Duodenal mucosa (tissue), 2 donors: Measurements from ENCODE around the gene ANKS1B.

Experiments used
- H3K27ac ChIP-seq: one replicate; pipeline ENCODE4 v1.7.0; 2013; ENCODE audit warnings: low read depth, low read length
- H3K27me3 ChIP-seq, 2 donors: one replicate each; pipeline ENCODE4 v1.7.0; 2013; ENCODE audit warnings: low read length in 2 of 2, control low read depth in 1 of 2; ENCODE audit not compliant: insufficient read depth in 2 of 2, control insufficient read depth in 1 of 2
- H3K36me3 ChIP-seq, 2 donors: one replicate each; pipeline ENCODE4 v1.7.0; 2013; ENCODE audit warnings: low read length in 2 of 2, control low read depth in 1 of 2; ENCODE audit not compliant: insufficient read depth in 2 of 2, control insufficient read depth in 1 of 2
- H3K4me1 ChIP-seq, 2 donors: one replicate each; pipeline ENCODE4 v1.7.0; 2013; ENCODE audit warnings: low read length in 2 of 2, control low read depth in 1 of 2; ENCODE audit not compliant: insufficient read depth in 2 of 2, control insufficient read depth in 1 of 2
- H3K4me3 ChIP-seq, 2 donors: one replicate each; pipeline ENCODE4 v1.7.0; 2013; ENCODE audit warnings: low read length in 2 of 2, low read depth in 1 of 2
- H3K9ac ChIP-seq, 2 donors: one replicate each; pipeline ENCODE4 v1.7.0; 2013; ENCODE audit warnings: low read length in 2 of 2, low read depth in 1 of 2
- H3K9me3 ChIP-seq, 2 donors: one replicate each; pipeline ENCODE4 v1.7.0; 2013; ENCODE audit warnings: low read length in 2 of 2, control low read depth in 1 of 2; ENCODE audit not compliant: control insufficient read depth in 1 of 2

ANKS1B gene

DNA sequence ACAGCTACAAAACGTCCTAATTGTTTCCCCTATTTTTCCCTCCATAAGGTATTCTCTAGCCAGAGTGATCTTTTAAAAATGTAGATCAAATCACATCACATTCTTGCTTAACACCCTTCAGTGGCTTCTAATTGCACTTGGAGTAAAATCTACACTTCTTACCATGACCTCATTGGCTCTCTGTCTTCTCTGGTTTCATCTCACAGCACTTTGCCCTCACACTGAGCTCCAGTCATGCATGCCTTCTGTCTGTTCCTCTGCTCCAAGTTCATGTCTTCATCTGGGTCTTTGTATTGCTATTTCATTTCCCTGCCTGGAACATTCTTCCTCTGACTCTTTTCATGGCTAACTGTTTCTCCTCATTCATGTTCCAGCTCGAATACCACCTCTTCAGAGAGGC is 557.6 kb downstream of the ANKS1B start:
- no peak overlapping the region for H3K27ac ChIP-seq
- H3K9ac ChIP-seq = no peak overlapping the region
- H3K4me3 ChIP-seq = no peak overlapping the region
- H3K27me3 ChIP-seq = no peaks in the 10 kb centered on the region
- H3K36me3 ChIP-seq = no peaks in the 10 kb centered on the region
- H3K4me1 ChIP-seq = no peaks in the 10 kb centered on the region
- no peaks in the 10 kb centered on the region for H3K9me3 ChIP-seq

DNA sequence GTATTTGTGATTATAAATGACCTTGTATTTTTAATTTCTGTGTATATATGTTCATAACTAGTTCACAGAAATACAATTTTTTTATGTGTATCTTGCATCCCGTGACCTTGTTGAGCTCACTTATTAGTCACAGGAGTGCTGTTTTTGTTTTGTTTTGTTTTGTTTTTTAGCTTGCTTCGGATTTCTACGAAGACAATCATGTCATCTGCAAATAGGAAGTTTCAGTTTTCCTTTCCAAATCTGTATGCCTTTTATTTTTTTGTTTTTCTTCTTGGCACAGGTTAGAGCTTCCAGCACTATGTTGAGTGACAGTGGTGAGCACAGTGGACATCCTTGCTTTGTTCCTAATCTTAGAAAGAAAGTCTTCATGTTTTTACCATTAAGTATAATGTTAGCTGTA is 566.4 kb downstream of the ANKS1B start:
- no peaks in the 10 kb centered on the region for H3K27me3 ChIP-seq
- H3K27ac ChIP-seq = no peak overlapping the region
- no peaks in the 10 kb centered on the region for H3K4me1 ChIP-seq
- no peaks in the 10 kb centered on the region for H3K36me3 ChIP-seq
- no peak overlapping the region for H3K9ac ChIP-seq
- no peak overlapping the region for H3K4me3 ChIP-seq
- H3K9me3 ChIP-seq = no peaks in the 10 kb centered on the region

DNA sequence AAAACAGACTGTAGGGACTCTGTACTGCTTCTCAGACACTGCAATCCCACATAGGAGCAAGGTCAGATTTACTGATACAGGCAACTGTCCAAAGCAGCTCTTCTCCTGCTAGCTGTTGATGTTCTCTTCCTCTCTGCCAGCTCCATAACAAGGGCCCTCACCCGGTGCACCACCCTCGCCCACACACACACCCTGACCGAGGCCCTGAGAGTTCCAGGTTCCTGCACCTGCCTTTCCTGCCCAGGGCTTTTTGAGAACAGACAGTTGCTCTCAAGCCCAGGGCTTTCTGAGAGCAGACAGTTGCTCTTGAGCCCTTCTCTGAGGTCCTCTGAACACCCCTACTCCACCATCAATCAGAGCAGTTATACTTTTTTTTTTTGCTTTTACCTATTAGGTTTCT is 571.0 kb downstream of the ANKS1B start:
- H3K36me3 ChIP-seq = no peaks in the 10 kb centered on the region
- H3K9ac ChIP-seq = no peak overlapping the region
- H3K27ac ChIP-seq = no peak overlapping the region
- H3K9me3 ChIP-seq = peaks cover 4 to 7% of the 10 kb centered on the region in 2 donors
- no peaks in the 10 kb centered on the region for H3K4me1 ChIP-seq
- H3K27me3 ChIP-seq = no peaks in the 10 kb centered on the region
- no peak overlapping the region for H3K4me3 ChIP-seq

DNA sequence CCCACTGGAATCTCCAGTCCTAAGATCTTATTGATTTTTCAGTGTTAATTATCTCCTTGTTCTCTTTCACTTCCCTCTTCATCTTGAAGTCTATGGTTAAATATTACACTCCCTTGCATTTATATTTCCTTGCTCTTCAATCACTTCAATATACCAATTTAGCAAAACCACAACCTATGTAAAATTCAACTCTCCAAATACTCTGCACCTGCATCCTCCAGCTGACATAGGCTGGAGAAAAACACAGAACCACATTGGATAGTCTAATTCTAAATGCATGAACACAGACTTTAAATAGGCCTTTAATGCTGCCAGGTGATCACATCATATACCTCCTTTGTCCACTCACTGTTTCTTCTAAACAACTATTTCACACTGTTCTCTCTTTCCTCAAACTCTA is 591.0 kb downstream of the ANKS1B start:
- H3K27ac ChIP-seq = no peak overlapping the region
- no peaks in the 10 kb centered on the region for H3K9me3 ChIP-seq
- no peak overlapping the region for H3K9ac ChIP-seq
- H3K36me3 ChIP-seq = no peaks in the 10 kb centered on the region
- no peaks in the 10 kb centered on the region for H3K4me1 ChIP-seq
- no peak overlapping the region for H3K4me3 ChIP-seq
- no peaks in the 10 kb centered on the region for H3K27me3 ChIP-seq

DNA sequence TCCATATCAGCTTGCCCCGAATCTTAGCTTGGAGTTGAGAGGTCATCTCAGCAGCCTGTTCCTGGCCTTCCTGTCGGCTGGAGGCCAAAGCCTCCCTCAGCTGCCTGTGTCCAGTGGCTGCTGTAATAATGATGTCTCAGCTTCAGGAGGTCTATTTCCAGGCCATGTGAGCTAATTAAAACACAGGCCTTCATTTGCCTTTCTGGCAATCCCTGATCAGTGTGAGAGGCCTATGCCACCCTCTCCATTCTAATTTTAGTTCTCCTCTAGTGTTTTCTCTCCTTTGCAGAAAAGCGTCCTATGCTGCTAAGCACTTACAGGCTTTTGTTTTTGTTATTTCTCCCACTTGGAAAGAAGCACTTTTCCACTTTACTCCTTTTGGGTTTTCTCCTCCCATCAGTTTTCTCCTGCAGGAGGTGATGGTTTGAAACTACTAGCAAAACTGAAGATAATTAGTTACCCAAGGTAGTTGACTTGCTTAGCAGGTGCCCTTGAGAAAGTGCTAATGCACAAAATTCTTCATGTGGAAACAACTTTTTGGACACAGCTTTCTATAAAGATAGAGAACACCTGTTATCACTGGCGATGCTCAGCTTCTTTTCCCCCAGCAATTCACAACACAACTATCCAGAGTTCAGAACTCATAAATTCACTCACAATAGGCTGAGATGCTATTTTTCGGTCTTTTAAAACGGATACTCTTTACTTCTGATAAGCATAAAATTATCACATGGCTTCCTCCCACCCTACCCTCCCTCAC is 592.5 kb downstream of the ANKS1B start:
- Histone ChIP-seq H3K4me1 (no peaks in the 10 kb centered on the region), H3K4me3 (no peak overlapping the region), H3K27me3 (no peaks in the 10 kb centered on the region), H3K27ac (no peak overlapping the region), H3K36me3 (no peaks in the 10 kb centered on the region), H3K9ac (no peak overlapping the region), H3K9me3 (no peaks in the 10 kb centered on the region)

DNA sequence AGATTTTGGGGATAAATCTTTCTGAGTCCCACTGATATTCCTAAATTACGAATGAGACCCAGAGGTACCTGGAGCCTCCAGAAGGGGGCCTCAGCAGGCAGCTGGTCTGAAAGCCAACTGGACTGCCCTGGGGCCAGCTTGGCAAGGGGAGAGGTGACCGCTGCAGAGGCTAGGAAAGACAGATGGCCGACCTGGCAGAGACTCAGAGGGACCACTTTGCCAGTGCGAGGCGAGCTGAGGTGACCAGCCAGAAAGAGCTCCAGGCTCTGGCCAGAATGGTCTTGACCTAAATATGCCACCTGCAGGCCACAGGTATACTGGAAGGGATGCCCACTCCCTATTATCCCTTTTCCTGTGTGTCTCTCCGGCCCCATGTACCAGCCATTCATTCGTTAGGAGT is 594.0 kb downstream of the ANKS1B start:
- H3K4me3 ChIP-seq = no peak overlapping the region
- no peaks in the 10 kb centered on the region for H3K27me3 ChIP-seq
- no peaks in the 10 kb centered on the region for H3K9me3 ChIP-seq

GRCh38 chr12:99389751-99390150 is 595.0 kb downstream of the ANKS1B start:
- Histone ChIP-seq H3K4me1 (no peaks in the 10 kb centered on the region), H3K36me3 (no peaks in the 10 kb centered on the region), H3K9ac (no peak overlapping the region), H3K9me3 (no peaks in the 10 kb centered on the region), H3K27ac (no peak overlapping the region), H3K4me3 (no peak overlapping the region), H3K27me3 (no peaks in the 10 kb centered on the region)

More for the DNA sequence above, 594.0 kb downstream of the ANKS1B start:
- Histone ChIP-seq H3K9ac (no peak overlapping the region), H3K27ac (no peak overlapping the region), H3K36me3 (no peaks in the 10 kb centered on the region), H3K4me1 (no peaks in the 10 kb centered on the region)

GRCh38 chr12:99388671-99389195 is 596.0 kb downstream of the ANKS1B start:
- Histone ChIP-seq H3K36me3 (no peaks in the 10 kb centered on the region), H3K4me3 (no peak overlapping the region), H3K27ac (no peak overlapping the region), H3K4me1 (no peaks in the 10 kb centered on the region), H3K9ac (no peak overlapping the region), H3K27me3 (no peaks in the 10 kb centered on the region), H3K9me3 (no peaks in the 10 kb centered on the region)

GRCh38 chr12:99387661-99388060 is 597.1 kb downstream of the ANKS1B start:
- H3K36me3 ChIP-seq = no peaks in the 10 kb centered on the region
- H3K27ac ChIP-seq = no peak overlapping the region
- no peaks in the 10 kb centered on the region for H3K27me3 ChIP-seq
- H3K4me3 ChIP-seq = no peak overlapping the region
- no peaks in the 10 kb centered on the region for H3K4me1 ChIP-seq
- no peaks in the 10 kb centered on the region for H3K9me3 ChIP-seq
- no peak overlapping the region for H3K9ac ChIP-seq

- Histone ChIP-seq H3K9me3 (no peaks in the 10 kb centered on the region), H3K4me3 (no peak overlapping the region), H3K27ac (no peak overlapping the region), H3K27me3 (no peaks in the 10 kb centered on the region), H3K9ac (no peak overlapping the region), H3K4me1 (no peaks in the 10 kb centered on the region), H3K36me3 (no peaks in the 10 kb centered on the region)
Measured at GRCh38 chr12:99386907-99387306, 597.8 kb downstream of the ANKS1B start.
